ENCODE results near the gene GNB1. TPM values are rescaled to one million over a fixed set of nuclear protein-coding genes. Genes with fewer than 3 reads are reported as not detected.

GNB1 gene
- total RNA-seq, 1 experiment from 2014 or later: 135 TPM

- Histone ChIP-seq H3K4me3 (ENCODE audit: insufficient read depth, low read depth, low read length) (no peak overlapping the region), H3K27me3 (ENCODE audit: control insufficient read depth, insufficient read depth, low read length) (no peaks in the 10 kb centered on the region), H3K36me3 (replicated peaks; ENCODE audit: control insufficient read depth, insufficient read depth, low read length) (peaks cover 19% of the 10 kb centered on the region)
- no peak for DNase-seq
Observed at GRCh38 chr1:1761504-1762376, 129.1 kb downstream of the GNB1 start.

GRCh38 chr1:1760715-1761114 is 130.2 kb downstream of the GNB1 start:
- H3K27me3 ChIP-seq (ENCODE audit: control insufficient read depth, insufficient read depth, low read length): no peaks in the 10 kb centered on the region

GRCh38 chr1:1760345-1760650 is 130.6 kb downstream of the GNB1 start:
- Histone ChIP-seq H3K36me3 (replicated peaks; ENCODE audit: control insufficient read depth, insufficient read depth, low read length) (peaks cover 24% of the 10 kb centered on the region), H3K4me3 (ENCODE audit: insufficient read depth, low read depth, low read length) (no peak overlapping the region)

More at GRCh38 chr1:1760715-1761114, 130.2 kb downstream of the GNB1 start:
- peak; percentile 19 for DNase-seq
- Histone ChIP-seq H3K36me3 (replicated peaks; ENCODE audit: control insufficient read depth, insufficient read depth, low read length) (peaks cover 24% of the 10 kb centered on the region), H3K4me3 (ENCODE audit: insufficient read depth, low read depth, low read length) (no peak overlapping the region)

GRCh38 chr1:1759456-1760344 is 131.2 kb downstream of the GNB1 start:
- DNase-seq: peak; percentile 46
- Histone ChIP-seq H3K27me3 (ENCODE audit: control insufficient read depth, insufficient read depth, low read length) (no peaks in the 10 kb centered on the region), H3K4me3 (ENCODE audit: insufficient read depth, low read depth, low read length) (no peak overlapping the region), H3K36me3 (replicated peaks; ENCODE audit: control insufficient read depth, insufficient read depth, low read length) (peaks cover 26% of the 10 kb centered on the region)

More at GRCh38 chr1:1760345-1760650, 130.6 kb downstream of the GNB1 start:
- no peaks in the 10 kb centered on the region for H3K27me3 ChIP-seq (ENCODE audit: control insufficient read depth, insufficient read depth, low read length)
- peak; percentile 45 for DNase-seq

GRCh38 chr1:1758692-1759455 is 132.0 kb downstream of the GNB1 start:
- Histone ChIP-seq H3K36me3 (replicated peaks; ENCODE audit: control insufficient read depth, insufficient read depth, low read length) (peaks cover 26% of the 10 kb centered on the region), H3K4me3 (ENCODE audit: insufficient read depth, low read depth, low read length) (no peak overlapping the region), H3K27me3 (ENCODE audit: control insufficient read depth, insufficient read depth, low read length) (no peaks in the 10 kb centered on the region)
- DNase-seq: peak; percentile 38

GRCh38 chr1:1758059-1758621 is 132.7 kb downstream of the GNB1 start:
- peaks cover 27% of the 10 kb centered on the region for H3K36me3 ChIP-seq (replicated peaks; ENCODE audit: control insufficient read depth, insufficient read depth, low read length)
- H3K27me3 ChIP-seq (ENCODE audit: control insufficient read depth, insufficient read depth, low read length): no peaks in the 10 kb centered on the region
- DNase-seq: peak; percentile 49
- H3K4me3 ChIP-seq (ENCODE audit: insufficient read depth, low read depth, low read length): no peak overlapping the region

- Histone ChIP-seq H3K4me3 (ENCODE audit: insufficient read depth, low read depth, low read length) (no peak overlapping the region), H3K36me3 (replicated peaks; ENCODE audit: control insufficient read depth, insufficient read depth, low read length) (peaks cover 27% of the 10 kb centered on the region), H3K27me3 (ENCODE audit: control insufficient read depth, insufficient read depth, low read length) (no peaks in the 10 kb centered on the region)
- peak; percentile 36 for DNase-seq
Observed at GRCh38 chr1:1757422-1758058, 133.3 kb downstream of the GNB1 start.

- Histone ChIP-seq H3K4me3 (ENCODE audit: insufficient read depth, low read depth, low read length) (no peak overlapping the region), H3K36me3 (replicated peaks; ENCODE audit: control insufficient read depth, insufficient read depth, low read length) (peaks cover 25% of the 10 kb centered on the region), H3K27me3 (ENCODE audit: control insufficient read depth, insufficient read depth, low read length) (no peaks in the 10 kb centered on the region)
- peak; percentile 41 for DNase-seq
Observed at GRCh38 chr1:1756661-1757421, 134.0 kb downstream of the GNB1 start.

- DNase-seq: no peak
- H3K4me3 ChIP-seq (ENCODE audit: insufficient read depth, low read depth, low read length): no peak overlapping the region
- peaks cover 22% of the 10 kb centered on the region for H3K36me3 ChIP-seq (replicated peaks; ENCODE audit: control insufficient read depth, insufficient read depth, low read length)
Observed at GRCh38 chr1:1755852-1756251, 135.0 kb downstream of the GNB1 start.

GRCh38 chr1:1755426-1755825 is 135.5 kb downstream of the GNB1 start:
- H3K27me3 ChIP-seq (ENCODE audit: control insufficient read depth, insufficient read depth, low read length): no peaks in the 10 kb centered on the region
- H3K4me3 ChIP-seq (ENCODE audit: insufficient read depth, low read depth, low read length): no peak overlapping the region
- DNase-seq: peak; percentile 42
- H3K36me3 ChIP-seq (replicated peaks; ENCODE audit: control insufficient read depth, insufficient read depth, low read length): peaks cover 19% of the 10 kb centered on the region

More at GRCh38 chr1:1755852-1756251, 135.0 kb downstream of the GNB1 start:
- no peaks in the 10 kb centered on the region for H3K27me3 ChIP-seq (ENCODE audit: control insufficient read depth, insufficient read depth, low read length)

- H3K27me3 ChIP-seq (ENCODE audit: control insufficient read depth, insufficient read depth, low read length): no peaks in the 10 kb centered on the region
- H3K4me3 ChIP-seq (ENCODE audit: insufficient read depth, low read depth, low read length): no peak overlapping the region
- DNase-seq: peak; percentile 62
- H3K36me3 ChIP-seq (replicated peaks; ENCODE audit: control insufficient read depth, insufficient read depth, low read length): peaks cover 16% of the 10 kb centered on the region
Observed at GRCh38 chr1:1754051-1754815, 136.7 kb downstream of the GNB1 start.

GRCh38 chr1:1753607-1754005 is 137.3 kb downstream of the GNB1 start:
- H3K4me3 ChIP-seq (ENCODE audit: insufficient read depth, low read depth, low read length): no peak overlapping the region
- peak; percentile 51 for DNase-seq
- no peaks in the 10 kb centered on the region for H3K27me3 ChIP-seq (ENCODE audit: control insufficient read depth, insufficient read depth, low read length)
- peaks cover 16% of the 10 kb centered on the region for H3K36me3 ChIP-seq (replicated peaks; ENCODE audit: control insufficient read depth, insufficient read depth, low read length)
